Activated T-helper 9 cell treated with anti-CD3 and anti-CD28 coated beads, Interleukin-2, amount 50 U/mL, for 16 hours (primary cell): ENCODE results near the gene PPIB.

Source experiments
- DNase-seq: peaks from one replicate; pipeline ENCODE4 v3.0.0-alpha.2; 2020; ENCODE audit warnings: low read depth

PPIB gene

GRCh38 chr15:64158363-64159134 lies 4.3 kb downstream of the PPIB start:
- DNase-seq = no peak

GRCh38 chr15:64157599-64158125 lies 5.2 kb downstream of the PPIB start:
- no peak for DNase-seq

GRCh38 chr15:64156652-64157331 lies 6.0 kb downstream of the PPIB start:
- DNase-seq = no peak

GRCh38 chr15:64155802-64156651 lies 6.8 kb downstream of the PPIB start:
- no peak for DNase-seq

GRCh38 chr15:64153480-64154367 lies 9.1 kb downstream of the PPIB start:
- peak; percentile 84 for DNase-seq

- DNase-seq = no peak
These were observed 10.1 kb downstream of the PPIB start for GRCh38 chr15:64152507-64153387.

- no peak for DNase-seq
These were observed 10.9 kb downstream of the PPIB start, which contains the start of gene SNX22 for GRCh38 chr15:64151727-64152506. Gene SNX22 (plus strand): TSS chr15:64151731. CDS start chr15:64151776, 45 bp downstream.

GRCh38 chr15:64149893-64150578 lies 12.8 kb downstream of the PPIB start:
- no peak for DNase-seq

GRCh38 chr15:64149424-64149823 lies 13.4 kb downstream of the PPIB start:
- DNase-seq = no peak

GRCh38 chr15:64148581-64148980 lies 14.2 kb downstream of the PPIB start:
- no peak for DNase-seq

GRCh38 chr15:64148168-64148567 lies 14.7 kb downstream of the PPIB start:
- no peak for DNase-seq

- DNase-seq = no peak
These were observed 15.7 kb downstream of the PPIB start for GRCh38 chr15:64146885-64147681.

- DNase-seq = no peak
These were observed 16.3 kb downstream of the PPIB start for GRCh38 chr15:64146520-64146884.

- no peak for DNase-seq
These were observed 16.8 kb downstream of the PPIB start for GRCh38 chr15:64146041-64146440.

GRCh38 chr15:64144565-64145281 lies 18.1 kb downstream of the PPIB start:
- DNase-seq = no peak

- no peak for DNase-seq
These were observed 18.6 kb downstream of the PPIB start for GRCh38 chr15:64144192-64144564.

GRCh38 chr15:64143276-64143675 lies 19.5 kb downstream of the PPIB start:
- DNase-seq = no peak
